Measurements from ENCODE around the gene ZDBF2.

DNA sequence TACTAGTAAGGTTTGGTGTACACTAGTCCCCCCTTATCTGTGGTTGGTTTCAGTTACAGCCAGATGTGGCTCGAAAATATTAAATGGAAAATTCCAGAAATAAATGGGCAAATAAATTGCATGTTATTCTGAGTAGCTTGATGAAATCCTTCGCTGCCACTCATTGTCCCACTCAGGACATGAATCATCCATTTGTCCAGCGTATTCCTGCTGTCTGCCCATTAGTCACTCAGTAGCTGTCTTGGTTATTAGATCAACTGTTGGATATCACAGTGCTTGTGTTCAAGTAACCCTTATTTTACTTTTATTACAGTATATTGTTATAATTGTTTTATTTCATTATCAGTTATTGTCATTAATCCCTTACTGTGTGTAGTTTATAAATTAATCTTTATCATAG, 21.7 kb downstream of the ZDBF2 start:
- TF ChIP-seq, protein P1, sequence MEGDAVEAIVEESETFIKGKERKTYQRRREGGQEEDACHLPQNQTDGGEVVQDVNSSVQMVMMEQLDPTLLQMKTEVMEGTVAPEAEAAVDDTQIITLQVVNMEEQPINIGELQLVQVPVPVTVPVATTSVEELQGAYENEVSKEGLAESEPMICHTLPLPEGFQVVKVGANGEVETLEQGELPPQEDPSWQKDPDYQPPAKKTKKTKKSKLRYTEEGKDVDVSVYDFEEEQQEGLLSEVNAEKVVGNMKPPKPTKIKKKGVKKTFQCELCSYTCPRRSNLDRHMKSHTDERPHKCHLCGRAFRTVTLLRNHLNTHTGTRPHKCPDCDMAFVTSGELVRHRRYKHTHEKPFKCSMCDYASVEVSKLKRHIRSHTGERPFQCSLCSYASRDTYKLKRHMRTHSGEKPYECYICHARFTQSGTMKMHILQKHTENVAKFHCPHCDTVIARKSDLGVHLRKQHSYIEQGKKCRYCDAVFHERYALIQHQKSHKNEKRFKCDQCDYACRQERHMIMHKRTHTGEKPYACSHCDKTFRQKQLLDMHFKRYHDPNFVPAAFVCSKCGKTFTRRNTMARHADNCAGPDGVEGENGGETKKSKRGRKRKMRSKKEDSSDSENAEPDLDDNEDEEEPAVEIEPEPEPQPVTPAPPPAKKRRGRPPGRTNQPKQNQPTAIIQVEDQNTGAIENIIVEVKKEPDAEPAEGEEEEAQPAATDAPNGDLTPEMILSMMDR (IDR thresholded peaks at IDR 0.05; ENCODE audit: insufficient read depth, low read length, poor library complexity, severe bottlenecking): no peak
- no peak for TF ChIP-seq EZH2phosphoT487 (conservative IDR thresholded peaks at IDR 0.05; ENCODE audit: low read length)
